GM23338 (cell line): ENCODE measurements around the gene ECT2. TPM values are rescaled to one million over a fixed set of nuclear protein-coding genes. Genes with fewer than 3 reads are reported as not detected.

Experiments used
- ATAC-seq: fragments of 200-7000 bp; cut with Tn5 transposase; 3 replicates; pipeline ENCODE4 v1.9.1; 2020
- DNase-seq: peaks from one replicate; pipeline ENCODE4 v3.0.0-alpha.2; 2015; ENCODE audit warnings: low spot score
- H2AFZ ChIP-seq: fragments of 200-600 bp; sonication (generic); 2 replicates; pipeline ENCODE4 v1.8.0; 2016; ENCODE audit warnings: antibody characterized with exemption, mild to moderate bottlenecking, moderate library complexity
- H3F3A ChIP-seq: fragments of 200-600 bp; sonication (generic); replicated peaks from 2 replicates; pipeline ENCODE4 v1.8.0; 2017; ENCODE audit warnings: antibody characterized with exemption, mixed run types, low read depth
- H3K27ac ChIP-seq: fragments of 200-600 bp; sonication (generic); 2 replicates; pipeline ENCODE4 v1.6.1; 2016; ENCODE audit warnings: low read depth
- H3K27me3 ChIP-seq: fragments of 200-600 bp; sonication (generic); 2 replicates; pipeline ENCODE4 v1.8.0; 2016; ENCODE audit warnings: mild to moderate bottlenecking, mixed run types, moderate library complexity; ENCODE audit not compliant: insufficient read depth
- H3K36me3 ChIP-seq: fragments of 200-600 bp; sonication (generic); 2 replicates; pipeline ENCODE4 v1.8.0; 2016; ENCODE audit warnings: mild to moderate bottlenecking; ENCODE audit not compliant: insufficient read depth
- H3K4me1 ChIP-seq: fragments of 200-600 bp; sonication (generic); 2 replicates; pipeline ENCODE4 v1.8.0; 2016; ENCODE audit warnings: mild to moderate bottlenecking, moderate library complexity; ENCODE audit not compliant: insufficient read depth
- H3K4me2 ChIP-seq: fragments of 200-600 bp; sonication (generic); 2 replicates; pipeline ENCODE4 v1.7.1; 2017; ENCODE audit warnings: mixed run types
- H3K4me3 ChIP-seq: fragments of 200-600 bp; sonication (generic); 2 replicates; pipeline ENCODE4 v1.6.1; 2016; ENCODE audit warnings: mixed run types
- H3K79me2 ChIP-seq: fragments of 200-600 bp; sonication (generic); replicated peaks from 2 replicates; pipeline ENCODE4 v1.8.0; 2017; ENCODE audit warnings: mild to moderate bottlenecking; ENCODE audit not compliant: insufficient read depth
- H3K9me2 ChIP-seq: fragments of 200-600 bp; sonication (generic); 2 replicates; pipeline ENCODE4 v1.8.0; 2017; ENCODE audit not compliant: insufficient read depth
- H4K20me1 ChIP-seq: fragments of 200-600 bp; sonication (generic); replicated peaks from 2 replicates; pipeline ENCODE4 v1.8.0; 2017; ENCODE audit warnings: mild to moderate bottlenecking; ENCODE audit not compliant: insufficient read depth
- H3K27ac Mint-ChIP-seq: 2 replicates; pipeline ENCODE4 v1.8.0; 2020; ENCODE audit warnings: inconsistent platforms, mild to moderate bottlenecking, moderate library complexity, mixed read lengths
- H3K27me3 Mint-ChIP-seq: 3 replicates; pipeline ENCODE4 v1.8.0; 2022; ENCODE audit warnings: low read depth, mild to moderate bottlenecking, moderate library complexity, mixed read lengths, inconsistent platforms; ENCODE audit not compliant: insufficient read depth, poor library complexity
- H3K36me3 Mint-ChIP-seq: 3 replicates; pipeline ENCODE4 v1.8.0; 2021; ENCODE audit warnings: low read depth, mild to moderate bottlenecking, inconsistent platforms, moderate library complexity, mixed read lengths
- H3K4me1 Mint-ChIP-seq: 3 replicates; pipeline ENCODE4 v1.8.0; 2020; ENCODE audit warnings: mild to moderate bottlenecking, inconsistent platforms, mixed read lengths
- H3K4me3 Mint-ChIP-seq: 3 replicates; pipeline ENCODE4 v1.8.0; 2021; ENCODE audit warnings: moderate library complexity, mild to moderate bottlenecking, inconsistent platforms, mixed read lengths
- H3K9me3 Mint-ChIP-seq: 3 replicates; pipeline ENCODE4 v1.8.0; 2020; ENCODE audit warnings: moderate library complexity, mild to moderate bottlenecking, inconsistent platforms, mixed read lengths
- CREB1 ChIP-seq: fragments of 250-450 bp; sonication (Bioruptor Pico); IDR thresholded peaks from 2 replicates; pipeline ENCODE4 v1.5.0; 2020; ENCODE audit warnings: low read depth, mild to moderate bottlenecking, moderate library complexity
- ETS1 ChIP-seq: IDR thresholded peaks from 2 replicates; pipeline ENCODE4 v1.6.1; 2016; ENCODE audit warnings: antibody characterized with exemption
- EZH2 ChIP-seq: fragments of 200-600 bp; sonication (generic); IDR thresholded peaks from one replicate; pipeline ENCODE4 v1.8.0; 2017; ENCODE audit warnings: antibody characterized with exemption, mild to moderate bottlenecking, low read depth; ENCODE audit not compliant: unreplicated experiment
- EZH2phosphoT487 ChIP-seq: fragments of 200-600 bp; sonication (generic); IDR thresholded peaks from one replicate; pipeline ENCODE4 v1.8.1; 2018; ENCODE audit warnings: antibody characterized with exemption; ENCODE audit not compliant: unreplicated experiment
- JUNB ChIP-seq: IDR thresholded peaks from one replicate; pipeline ENCODE4 v1.6.1; 2016; ENCODE audit warnings: antibody characterized with exemption; ENCODE audit not compliant: unreplicated experiment
- NANOG ChIP-seq: IDR thresholded peaks from 2 replicates; pipeline ENCODE4 v1.6.1; 2016; ENCODE audit warnings: antibody characterized with exemption, borderline replicate concordance
- POLR2AphosphoS5 ChIP-seq: IDR thresholded peaks from 2 replicates; pipeline ENCODE4 v1.6.1; 2016; ENCODE audit warnings: antibody characterized with exemption, low read depth
- REST ChIP-seq: IDR thresholded peaks from one replicate; pipeline ENCODE4 v1.6.1; 2018; ENCODE audit warnings: antibody characterized with exemption; ENCODE audit not compliant: unreplicated experiment
- STAT1 ChIP-seq: IDR thresholded peaks from one replicate; pipeline ENCODE4 v1.6.1; 2016; ENCODE audit warnings: antibody characterized with exemption; ENCODE audit not compliant: unreplicated experiment
- ZNF114 ChIP-seq: fragments of 250-450 bp; sonication (Bioruptor Pico); IDR thresholded peaks from 2 replicates; pipeline ENCODE4 v1.5.0; 2020; ENCODE audit warnings: mild to moderate bottlenecking, moderate library complexity
- ZNF331 ChIP-seq: fragments of 250-450 bp; sonication (Bioruptor Pico); IDR thresholded peaks from 2 replicates; pipeline ENCODE4 v1.5.0; 2020; ENCODE audit warnings: low read depth, mild to moderate bottlenecking, moderate library complexity
- ZNF462 ChIP-seq: fragments of 250-450 bp; sonication (Bioruptor Pico); IDR thresholded peaks from 2 replicates; pipeline ENCODE4 v1.5.0; 2020; ENCODE audit warnings: mild to moderate bottlenecking, moderate library complexity
- polyA plus RNA-seq: library from polyadenylated mRNA; unstranded; fragments of >200 nt; fragmentation: Nextera tagmentation; extraction: Ambion mirVana; gene quantifications from 2 replicates; pipeline ENCODE4 v1.2.1, GENCODE V29; 2016
- total RNA-seq: library from RNA; depleted of rRNA; stranded (reverse); fragments of >200 nt; shearing (Covaris generic); gene quantifications from 2 replicates; pipeline ENCODE4 v1.2.3, GENCODE V29; 2014
- TF ChIP-seq, protein P1 (sequence below), 2 experiments: fragments of 200-600 bp in 1 of 2; sonication (generic) in 1 of 2; conservative IDR thresholded peaks; 2 replicates each; pipeline versions ENCODE4 v1.5.1 to v1.6.1; 2016 to 2017; ENCODE audit warnings: antibody characterized with exemption in 2 of 2, low read depth in 2 of 2, mild to moderate bottlenecking in 2 of 2, moderate library complexity in 1 of 2

The ECT2 gene
- total and polyA plus RNA-seq, 2 experiments from 2014 or later: 102 to 111 TPM

DNA sequence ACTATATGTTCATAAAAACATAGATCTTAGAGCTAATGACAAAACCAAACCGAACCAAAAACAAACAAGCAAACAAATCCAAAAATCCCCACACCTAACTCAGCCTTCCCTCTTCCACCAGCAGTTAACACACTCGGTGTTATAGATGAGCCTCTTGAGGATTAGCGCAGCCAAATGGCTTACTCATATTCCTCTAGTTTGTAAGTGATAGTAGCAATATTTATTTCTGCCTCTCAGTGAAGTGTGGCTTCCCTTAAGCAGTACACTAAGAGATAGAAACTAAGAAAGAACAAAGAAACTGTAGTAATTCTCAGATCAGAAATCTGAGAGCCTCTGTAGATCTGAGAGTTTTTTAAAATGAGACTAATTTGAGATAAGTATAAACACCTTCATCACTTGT is 37.2 kb upstream of the ECT2 start:
- DNase-seq: no peak
- H2AFZ ChIP-seq: no peak overlapping the region
- H3K4me3 Mint-ChIP-seq: no peak overlapping the region
- no peak overlapping the region for H3K4me2 ChIP-seq
- H3K27ac ChIP-seq: no peak overlapping the region
- no peak overlapping the region for H3K4me3 ChIP-seq
- TF ChIP-seq EZH2phosphoT487 (no peak), ZNF331 (CRISPR knock-in tag) (no peak), ZNF114 (CRISPR knock-in tag) (no peak), REST (no peak), ETS1 (no peak), EZH2 (no peak), STAT1 (no peak), NANOG (no peak), POLR2AphosphoS5 (no peak), JUNB (no peak), ZNF462 (no peak), CREB1 (CRISPR knock-in tag) (no peak)
- TF ChIP-seq, protein P1, sequence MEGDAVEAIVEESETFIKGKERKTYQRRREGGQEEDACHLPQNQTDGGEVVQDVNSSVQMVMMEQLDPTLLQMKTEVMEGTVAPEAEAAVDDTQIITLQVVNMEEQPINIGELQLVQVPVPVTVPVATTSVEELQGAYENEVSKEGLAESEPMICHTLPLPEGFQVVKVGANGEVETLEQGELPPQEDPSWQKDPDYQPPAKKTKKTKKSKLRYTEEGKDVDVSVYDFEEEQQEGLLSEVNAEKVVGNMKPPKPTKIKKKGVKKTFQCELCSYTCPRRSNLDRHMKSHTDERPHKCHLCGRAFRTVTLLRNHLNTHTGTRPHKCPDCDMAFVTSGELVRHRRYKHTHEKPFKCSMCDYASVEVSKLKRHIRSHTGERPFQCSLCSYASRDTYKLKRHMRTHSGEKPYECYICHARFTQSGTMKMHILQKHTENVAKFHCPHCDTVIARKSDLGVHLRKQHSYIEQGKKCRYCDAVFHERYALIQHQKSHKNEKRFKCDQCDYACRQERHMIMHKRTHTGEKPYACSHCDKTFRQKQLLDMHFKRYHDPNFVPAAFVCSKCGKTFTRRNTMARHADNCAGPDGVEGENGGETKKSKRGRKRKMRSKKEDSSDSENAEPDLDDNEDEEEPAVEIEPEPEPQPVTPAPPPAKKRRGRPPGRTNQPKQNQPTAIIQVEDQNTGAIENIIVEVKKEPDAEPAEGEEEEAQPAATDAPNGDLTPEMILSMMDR (conservative IDR thresholded peaks at IDR 0.05; ENCODE audit: low read depth in 2 of 2): no peak
- peaks cover 5% of the 10 kb centered on the region for H3K27me3 Mint-ChIP-seq
- H3K27ac Mint-ChIP-seq: no peak overlapping the region
- H3K9me3 Mint-ChIP-seq: peaks cover 8% of the 10 kb centered on the region; the same call in 1 of the 3 replicates
- 0 out of 2 replicates have a peak, but pooled peaks cover 7% of the 10 kb centered on the region for H3K27me3 ChIP-seq
- no peaks in the 10 kb centered on the region for H3K36me3 Mint-ChIP-seq
- no peak for ATAC-seq
- no peaks in the 10 kb centered on the region for H4K20me1 ChIP-seq
- H3F3A ChIP-seq: no peaks in the 10 kb centered on the region
- H3K36me3 ChIP-seq: no peaks in the 10 kb centered on the region; the same call in 1 of the 2 replicates
- H3K79me2 ChIP-seq: 0 out of 2 replicates have a peak, but pooled peaks cover 4% of the 10 kb centered on the region
- H3K4me1 Mint-ChIP-seq: peaks cover 6% of the 10 kb centered on the region; the same call in 2 of the 3 replicates
- no peaks in the 10 kb centered on the region for H3K9me2 ChIP-seq
- H3K4me1 ChIP-seq: no peaks in the 10 kb centered on the region; the same call in 1 of the 2 replicates
